Activated CD4-positive, alpha-beta T cell treated with anti-CD3 and anti-CD28 coated beads, Interleukin-2, amount 50 U/mL, for 4 hours (primary cell): ENCODE measurements around the gene LRCH3.

Experiments used
- DNase-seq, 2 experiments: peaks; one replicate each; pipeline ENCODE4 v3.0.0-alpha.2; 2020

LRCH3 gene

DNA sequence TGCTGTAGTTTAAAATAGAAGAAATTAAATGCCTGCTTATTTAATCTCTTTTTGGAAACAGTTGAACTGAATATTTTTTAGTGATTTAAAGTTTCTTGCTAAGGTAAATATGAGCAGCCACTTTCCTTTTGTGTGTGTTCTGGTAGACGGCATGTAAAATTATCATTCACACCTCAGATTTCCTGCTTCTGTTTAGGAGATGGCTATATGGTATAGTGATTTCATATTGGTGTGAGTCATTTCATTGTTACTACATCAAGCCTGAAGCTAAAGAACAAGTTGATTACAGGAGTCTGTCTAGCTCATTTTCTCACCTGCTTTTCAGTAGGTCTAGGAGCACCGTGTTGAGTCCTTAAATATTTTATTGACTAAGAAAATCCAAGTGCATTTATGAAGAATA, 2.2 kb downstream of the LRCH3 start:
- no peak for DNase-seq

DNA sequence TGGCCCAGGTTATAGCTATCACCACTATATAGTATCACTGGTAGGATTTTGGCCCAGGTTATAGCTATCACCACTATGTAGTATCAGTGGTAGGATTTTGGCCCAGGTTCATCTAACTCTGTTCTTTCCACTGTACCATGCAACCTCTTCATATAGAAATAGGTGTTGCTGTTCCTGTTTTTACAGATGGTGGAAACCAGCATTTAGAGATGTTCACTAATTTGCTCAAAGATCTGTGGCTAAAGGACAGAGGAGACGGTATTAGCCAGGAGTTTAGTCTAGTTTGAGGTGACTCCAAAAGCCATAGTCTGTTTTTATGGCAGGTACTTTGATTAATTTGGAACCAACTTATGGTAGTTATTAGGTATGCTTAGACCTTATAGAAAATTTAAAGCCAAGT, 3.1 kb downstream of the LRCH3 start:
- no peak for DNase-seq

DNA sequence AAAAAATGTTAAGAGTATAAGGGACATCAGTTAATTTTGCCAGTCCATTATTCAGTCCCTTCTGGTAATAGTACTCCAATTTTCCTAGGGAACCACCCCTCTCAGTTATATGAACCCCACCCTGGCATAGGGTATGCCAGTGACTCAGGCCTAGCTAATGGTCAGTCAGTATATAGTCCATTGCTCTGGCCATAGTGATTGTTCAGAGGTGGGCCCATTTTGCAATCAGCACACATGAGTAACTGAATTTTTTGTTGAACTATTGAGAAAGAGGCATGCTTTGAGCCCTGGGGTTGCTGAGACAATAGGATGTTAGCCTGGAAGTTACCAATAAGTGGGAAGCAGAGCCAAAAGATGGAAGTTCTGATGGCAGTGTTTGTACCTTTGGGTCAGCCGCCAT, 4.1 kb downstream of the LRCH3 start:
- DNase-seq = no peak

DNA sequence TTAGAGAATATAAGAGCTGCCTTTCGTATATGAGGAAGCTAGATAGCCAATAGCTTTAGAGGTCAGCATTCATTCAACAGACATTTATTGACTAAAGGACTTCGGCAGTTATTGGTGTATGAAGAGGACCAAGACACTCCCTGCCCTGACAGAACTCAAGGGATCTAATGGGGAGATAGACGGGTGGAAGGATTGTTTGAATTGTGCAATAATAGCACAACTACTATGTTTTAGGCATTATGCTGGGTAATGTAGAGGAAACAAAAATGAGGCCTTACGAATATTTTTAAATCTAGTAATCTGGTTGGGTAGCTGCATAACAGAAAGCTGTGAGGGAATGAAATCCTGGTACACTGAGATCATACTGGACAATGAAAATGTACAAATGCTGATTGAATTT, 5.0 kb downstream of the LRCH3 start:
- DNase-seq = no peak

DNA sequence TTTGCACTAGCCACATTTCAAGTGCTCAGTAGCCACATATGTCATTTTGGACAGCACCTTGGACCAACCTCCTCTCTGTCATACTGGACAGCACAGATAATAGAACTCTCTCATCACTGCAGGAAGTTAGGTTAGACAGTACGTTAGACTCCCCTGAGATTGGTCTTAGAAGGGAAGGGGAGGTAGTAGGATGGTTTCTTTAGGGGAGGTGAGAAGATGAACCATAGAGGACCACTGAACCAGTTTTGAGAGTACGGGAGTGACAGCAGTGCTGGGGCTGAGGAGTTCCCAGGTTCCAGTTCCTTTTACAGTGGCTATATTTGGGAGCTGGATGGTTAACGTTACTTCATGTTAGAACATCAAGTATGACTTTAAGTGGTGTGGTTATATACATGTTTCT, 7.8 kb downstream of the LRCH3 start:
- DNase-seq = no peak

DNA sequence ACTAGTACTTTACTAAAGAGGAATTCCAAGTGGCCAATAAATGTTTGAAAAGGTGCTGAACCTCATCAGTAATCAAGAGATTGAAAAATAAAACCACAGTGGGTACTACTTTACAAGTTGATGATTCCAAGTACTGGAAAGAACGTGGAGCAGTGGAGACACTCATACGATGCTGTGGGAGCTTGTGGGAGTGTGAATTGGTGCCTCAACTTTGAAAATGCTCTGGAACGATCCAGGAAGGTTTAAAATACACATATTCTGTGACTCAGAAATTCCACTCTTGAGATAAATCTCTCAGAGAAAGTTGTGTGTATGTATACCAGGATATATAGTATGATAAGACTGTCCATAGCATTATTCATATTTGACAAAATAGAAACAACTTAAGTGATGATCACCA, 9.3 kb downstream of the LRCH3 start:
- no peak for DNase-seq

DNA sequence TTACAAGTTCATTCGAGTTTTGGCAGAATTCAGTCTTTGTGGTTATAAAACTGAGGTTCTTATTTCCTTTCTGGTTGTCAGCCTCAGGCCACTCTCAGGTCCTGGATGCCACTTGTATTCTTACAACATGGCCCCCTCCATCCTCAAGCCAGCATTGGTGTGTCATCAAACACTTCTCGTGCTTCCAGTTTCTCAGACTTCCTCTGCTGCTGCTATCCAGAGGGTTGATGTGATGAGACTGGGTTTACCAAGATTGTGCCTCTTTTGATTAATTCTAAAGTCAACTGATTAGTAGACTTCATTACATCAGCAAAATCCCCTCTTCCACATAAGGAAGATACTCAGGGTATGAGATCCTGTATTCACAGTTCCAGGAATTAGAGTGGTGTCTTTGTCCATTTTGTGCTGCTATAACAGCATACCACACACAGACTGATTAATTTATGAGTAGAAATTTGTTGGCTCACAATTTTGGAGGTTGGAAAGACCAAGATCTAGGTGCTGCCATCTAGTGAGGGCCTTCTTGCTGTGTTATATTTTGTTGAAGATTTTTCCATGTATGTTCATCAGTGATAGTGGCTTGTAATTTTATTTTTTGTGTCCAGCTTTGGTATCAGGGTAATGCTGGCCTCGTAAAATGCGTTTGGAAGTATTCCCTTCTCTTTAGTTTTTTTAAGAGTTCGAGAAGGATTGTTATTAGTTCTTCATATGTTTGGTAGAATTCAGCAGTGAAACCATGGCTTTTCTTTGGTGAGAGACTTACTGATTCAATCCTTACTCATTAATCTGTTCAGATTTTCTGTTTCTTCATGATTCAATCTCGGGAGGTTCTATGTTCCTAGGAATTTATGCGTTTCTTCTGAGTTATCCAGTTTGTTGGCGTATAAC, 11.1 kb downstream of the LRCH3 start:
- DNase-seq = peak in 1 of 2 experiments; percentile 11

DNA sequence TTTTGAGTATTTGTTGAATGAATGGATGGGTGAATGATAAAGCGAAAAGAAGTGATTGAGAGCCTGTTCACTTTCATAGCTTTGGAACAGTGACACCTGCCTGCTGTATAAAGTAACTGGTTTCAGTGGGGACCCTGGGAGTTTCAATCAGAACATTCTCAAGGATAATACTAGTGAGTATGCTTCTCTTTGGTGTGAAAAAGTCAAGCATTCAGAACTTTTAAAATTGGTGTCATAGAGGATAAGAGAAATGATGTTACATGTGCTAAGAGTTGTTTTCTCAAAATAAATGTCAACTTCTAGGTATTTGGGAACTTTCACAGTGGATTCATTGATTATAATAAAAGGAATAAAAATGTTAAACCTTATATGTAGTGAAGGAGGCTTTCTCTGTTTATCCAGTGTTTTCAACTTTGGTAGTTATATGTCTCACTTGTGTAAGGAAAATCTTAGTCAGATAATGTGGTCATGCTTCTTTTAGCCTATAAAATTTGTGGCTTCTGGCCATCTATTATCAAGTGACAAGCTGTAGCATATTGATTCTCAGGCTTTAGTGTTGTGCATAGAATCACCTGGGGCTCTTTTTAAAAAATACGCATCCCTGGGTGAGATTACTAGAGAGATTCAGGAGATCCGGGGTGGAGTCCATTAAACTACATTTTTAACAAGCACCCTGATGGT, 11.9 kb downstream of the LRCH3 start:
- no peak for DNase-seq

DNA sequence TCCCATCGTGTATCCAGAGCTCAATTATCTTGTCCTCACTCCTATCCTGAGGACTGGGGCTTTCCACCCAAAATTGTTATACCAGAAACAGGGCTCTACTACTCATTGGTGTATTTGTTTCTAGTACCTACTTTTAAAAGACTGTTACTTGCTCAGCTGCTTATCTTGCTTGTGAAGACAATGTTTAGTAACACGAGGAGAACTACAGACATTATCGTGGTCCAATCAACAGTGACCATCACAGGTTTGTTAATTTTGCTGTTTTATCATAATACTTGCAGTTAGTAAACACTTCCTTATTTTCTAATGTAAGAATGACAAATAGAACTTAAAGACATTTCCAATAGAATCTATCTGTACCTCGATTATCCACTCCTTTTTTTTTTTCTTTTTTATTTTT, 13.5 kb downstream of the LRCH3 start:
- no peak for DNase-seq

DNA sequence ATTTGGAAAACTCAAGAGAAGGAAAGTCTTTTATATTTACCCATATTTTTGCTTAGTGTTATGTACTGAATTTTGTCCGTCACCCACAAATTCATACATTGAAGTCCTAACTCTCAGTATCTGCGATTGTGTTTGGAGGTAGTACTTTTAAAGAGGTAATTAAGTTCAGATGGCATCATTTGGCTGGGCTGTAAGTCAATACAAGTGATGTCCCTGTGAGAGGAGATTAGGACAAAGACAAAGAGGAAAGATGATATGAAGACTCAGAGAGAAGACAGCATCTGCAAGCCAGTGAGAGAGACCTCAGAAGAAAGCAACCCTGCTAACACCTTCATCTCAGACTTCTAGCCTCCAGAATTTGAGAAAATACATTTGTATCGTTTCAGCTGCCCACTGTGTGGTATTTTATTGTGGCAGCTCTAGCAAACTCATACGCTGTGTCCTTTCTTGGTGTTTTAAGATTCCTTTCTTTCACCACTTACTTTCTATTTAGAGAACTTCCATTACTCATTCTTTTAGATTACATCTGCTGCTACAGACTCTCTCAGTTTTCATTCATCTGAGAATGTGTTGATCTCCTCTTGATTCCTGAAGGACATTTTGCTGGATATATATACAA, 17.0 kb downstream of the LRCH3 start:
- DNase-seq = no peak

DNA sequence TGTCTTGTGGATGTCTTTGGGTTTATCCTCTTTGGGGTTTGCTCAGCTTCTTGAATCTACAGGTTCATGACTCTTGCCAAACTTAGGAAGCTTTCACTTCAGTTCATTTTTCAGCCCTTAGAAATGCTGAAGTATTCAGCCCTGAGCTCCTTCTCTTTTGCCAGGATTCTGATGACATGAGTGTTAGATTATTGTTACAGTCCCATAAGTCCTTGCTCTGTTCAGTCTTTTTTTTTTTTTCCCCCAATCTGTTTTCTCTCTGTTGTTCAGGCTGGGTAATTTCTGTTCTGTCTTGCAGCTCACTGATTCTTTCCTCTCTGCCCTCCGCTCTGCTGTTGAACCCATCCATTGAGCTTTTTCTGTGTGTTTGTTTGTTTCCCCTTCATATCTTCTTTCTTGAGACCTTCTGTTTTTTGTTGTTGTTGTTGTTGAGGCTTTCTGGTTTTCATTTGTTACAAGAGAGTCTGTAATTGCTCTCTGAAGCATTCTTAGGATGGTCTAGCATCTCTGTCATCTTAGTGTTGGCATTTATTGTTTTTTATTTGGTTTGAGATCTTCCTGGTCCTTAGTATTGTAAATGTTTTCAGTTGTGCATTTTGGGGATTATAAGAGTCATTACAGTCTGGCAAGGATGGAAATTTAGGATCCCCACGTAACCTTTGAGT, 18.4 kb downstream of the LRCH3 start:
- DNase-seq = no peak

DNA sequence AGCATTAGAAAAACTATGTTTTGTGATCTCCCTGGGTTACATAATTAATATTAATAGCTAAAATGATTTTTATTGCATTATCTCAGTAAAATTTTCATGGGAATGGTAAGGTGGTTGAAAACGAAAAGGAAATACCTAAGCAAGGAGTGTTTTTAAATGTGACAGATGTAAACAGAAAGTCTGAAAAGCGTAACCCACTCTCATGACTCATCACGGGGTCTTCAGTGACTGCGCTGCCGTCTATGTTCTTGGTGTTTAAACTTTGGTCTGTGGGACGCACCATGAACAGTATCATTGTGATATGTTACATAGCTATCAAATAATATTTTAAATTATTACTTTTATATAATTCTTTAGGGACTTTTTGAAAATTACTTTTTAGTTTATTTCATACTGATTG, 19.8 kb downstream of the LRCH3 start:
- no peak for DNase-seq

DNA sequence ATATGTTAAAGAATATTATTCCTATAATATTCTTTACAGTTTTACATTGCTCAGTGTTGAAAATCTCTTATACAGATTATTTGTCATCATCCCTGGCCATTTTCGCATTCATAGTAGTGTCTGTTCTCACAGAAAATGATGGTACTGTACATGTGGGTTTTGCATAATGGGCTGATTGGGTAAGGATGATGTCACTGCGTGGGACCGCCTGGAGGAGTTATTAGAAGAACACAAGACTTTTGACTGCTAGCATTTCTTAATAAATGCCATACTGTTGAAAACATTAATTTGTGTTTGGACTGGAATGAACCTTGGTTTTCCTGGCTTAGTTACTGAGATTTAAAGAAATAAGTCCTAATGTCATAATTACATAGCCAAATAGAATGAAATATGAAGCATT, 20.3 kb downstream of the LRCH3 start:
- DNase-seq = no peak

DNA sequence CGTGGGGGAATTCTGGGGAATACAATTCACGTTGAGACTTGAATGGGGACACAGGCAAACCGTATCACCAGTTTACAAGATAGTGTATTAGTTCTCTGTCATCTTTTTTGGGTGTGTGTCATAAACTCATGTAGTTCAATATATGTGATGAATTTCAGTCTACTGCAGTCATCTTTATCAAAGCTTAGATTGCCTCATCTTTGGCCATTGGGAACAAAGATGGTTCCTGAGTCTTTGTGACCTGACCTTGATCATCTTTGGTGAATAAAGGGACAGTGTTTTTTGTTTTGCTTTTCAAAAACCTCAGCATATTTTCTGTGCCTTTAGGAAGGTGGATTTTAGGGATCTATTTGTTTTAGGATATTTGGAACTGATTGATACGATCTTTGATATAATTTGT, 23.3 kb downstream of the LRCH3 start:
- DNase-seq = no peak

DNA sequence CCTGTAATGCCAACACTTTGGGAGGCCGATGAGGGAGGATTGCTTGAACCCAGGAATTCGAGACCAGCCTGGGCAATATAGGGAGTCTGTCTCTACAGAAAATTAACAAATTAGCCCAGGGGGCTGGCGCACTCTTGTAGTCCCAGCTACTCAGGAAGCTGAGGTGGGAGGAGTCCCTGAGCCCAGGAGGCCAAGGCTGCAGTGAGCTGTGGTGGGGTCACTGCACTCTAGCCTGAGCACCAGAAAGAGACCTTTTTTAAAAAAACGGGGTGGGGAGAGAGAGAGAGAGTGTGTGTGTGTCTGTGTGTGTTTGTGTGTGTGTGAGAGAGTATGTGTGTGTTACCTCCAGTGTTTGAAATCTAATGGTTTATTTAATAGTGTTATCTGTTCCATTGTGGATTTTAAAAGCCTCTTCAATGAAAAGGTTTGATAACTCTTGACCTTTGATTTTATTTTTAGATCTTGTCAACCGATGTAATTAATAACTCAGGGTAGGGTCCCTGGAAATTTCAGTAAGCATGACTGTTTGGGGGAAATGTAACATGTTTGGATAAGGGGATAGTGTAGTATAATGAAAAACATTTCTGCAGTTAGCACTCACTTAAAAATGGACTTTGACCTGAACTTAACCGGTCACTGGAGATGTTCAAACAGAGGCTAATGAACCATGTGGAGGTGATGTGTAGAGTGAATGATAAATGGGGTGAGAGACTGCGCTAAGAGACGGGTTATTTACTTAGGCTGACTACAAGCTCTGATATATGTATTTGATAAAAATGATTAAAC, 29.7 kb downstream of the LRCH3 start:
- DNase-seq = no peak

DNA sequence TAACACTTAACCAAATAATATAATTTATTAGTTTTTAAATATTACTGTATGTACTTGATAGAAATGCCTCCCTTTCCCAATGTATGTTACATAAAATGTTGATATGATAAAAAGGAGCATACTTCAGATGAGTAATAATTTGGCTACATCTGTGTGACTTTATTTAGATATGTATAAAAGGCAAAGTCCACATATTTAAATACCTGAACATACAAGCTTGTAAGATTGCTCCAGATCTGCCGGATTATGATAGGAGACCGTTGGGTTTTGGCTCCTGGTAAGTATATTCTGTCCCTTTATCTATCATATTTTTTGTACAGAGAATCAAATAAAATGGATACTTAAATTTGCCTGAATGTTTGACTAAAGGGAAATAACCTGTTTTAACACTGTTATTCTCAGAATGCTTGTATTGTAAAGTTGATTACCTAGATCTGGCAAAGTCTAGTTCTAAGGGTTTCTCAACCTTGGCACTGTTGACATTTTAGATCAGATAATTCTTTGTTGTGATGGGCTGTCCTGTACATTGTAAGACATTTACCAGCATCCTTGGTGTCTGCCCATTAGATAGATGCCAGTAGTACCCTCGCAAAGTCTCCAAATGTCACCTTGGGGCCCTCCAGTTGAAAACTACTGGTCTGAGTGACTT, 38.5 kb downstream of the LRCH3 start:
- no peak for DNase-seq

DNA sequence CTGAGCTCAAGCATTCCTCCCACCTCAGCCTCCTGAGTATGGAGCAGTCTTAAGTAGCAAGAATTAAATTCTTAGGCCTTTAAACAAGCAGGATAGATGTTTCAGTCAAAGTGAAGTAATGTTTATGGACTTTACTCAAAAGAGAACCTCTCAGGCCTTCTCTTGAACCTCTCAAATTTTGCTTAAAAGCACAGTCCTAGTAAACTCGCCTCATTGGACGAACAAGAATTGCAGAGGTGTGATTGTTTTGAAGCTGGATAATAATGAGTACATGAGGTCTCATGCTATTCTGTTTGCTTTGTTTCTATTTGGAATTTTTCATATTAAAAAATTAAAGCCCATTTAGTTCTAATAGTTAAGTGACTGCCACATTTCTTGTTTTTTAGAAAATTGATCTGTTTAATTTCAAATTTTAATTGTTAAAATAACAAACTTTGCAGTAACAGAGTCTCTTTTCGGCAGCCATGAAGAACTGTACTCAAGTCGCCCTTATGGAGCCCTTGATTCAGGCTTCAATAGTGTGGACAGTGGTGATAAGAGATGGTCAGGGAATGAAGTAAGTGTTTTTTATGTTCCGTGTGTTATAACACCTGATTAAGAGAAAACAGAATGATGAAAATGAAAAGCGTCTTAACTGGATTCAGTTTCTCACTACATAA, 39.4 kb downstream of the LRCH3 start:
- DNase-seq = no peak

DNA sequence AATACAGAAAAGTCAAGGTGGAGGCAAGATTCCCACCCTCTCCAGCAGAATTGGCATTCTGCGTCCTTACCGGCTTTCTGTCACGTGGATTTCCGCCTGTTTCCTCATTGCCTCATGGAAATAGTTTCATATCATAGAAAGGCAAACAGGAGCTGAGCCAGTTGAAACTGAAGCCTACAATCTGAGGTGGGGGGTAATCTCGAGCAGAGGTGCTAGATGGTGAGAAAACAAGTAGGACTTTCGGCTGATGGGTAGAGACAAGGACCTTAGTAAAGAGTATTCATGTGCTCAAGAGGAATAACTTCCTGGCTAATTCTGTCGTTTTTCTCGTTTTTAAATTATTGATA, 39.9 kb downstream of the LRCH3 start:
- no peak for DNase-seq

DNA sequence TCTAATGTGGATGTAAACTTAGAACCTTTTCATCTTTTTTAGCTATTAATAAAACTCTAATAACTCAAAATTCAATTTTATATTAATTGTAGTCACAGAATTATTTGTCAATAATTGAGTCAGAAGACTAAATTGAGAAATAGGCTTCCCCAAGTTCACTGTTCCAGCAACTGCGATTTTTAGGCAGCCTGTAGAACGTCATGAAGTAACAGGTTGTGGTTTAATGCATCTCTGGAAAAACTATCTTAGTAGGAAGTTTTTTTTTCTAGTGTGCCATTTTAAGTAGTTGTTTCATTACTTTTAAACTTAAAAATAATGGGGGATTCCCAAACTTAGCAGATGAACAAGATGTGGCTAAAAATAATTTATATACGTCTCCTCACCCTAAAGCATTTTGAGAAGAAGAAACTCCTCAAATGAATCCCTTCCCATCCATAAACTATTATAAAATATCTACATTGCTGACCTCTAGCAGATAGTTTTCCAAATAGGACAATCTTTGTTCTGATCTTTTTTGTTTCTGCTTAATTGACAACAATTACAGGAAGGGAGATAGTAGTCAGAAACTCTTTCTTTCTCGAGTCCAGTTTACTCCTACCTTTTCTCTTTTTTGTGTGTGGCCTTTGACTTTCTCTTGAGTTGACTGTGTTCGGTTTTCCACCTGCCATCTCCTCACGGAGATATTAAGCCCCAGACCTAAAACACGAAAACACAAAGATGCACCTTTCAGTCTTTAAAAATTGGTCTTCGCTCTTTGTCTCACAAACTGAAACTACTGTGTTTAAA, 43.1 kb downstream of the LRCH3 start:
- DNase-seq = no peak

DNA sequence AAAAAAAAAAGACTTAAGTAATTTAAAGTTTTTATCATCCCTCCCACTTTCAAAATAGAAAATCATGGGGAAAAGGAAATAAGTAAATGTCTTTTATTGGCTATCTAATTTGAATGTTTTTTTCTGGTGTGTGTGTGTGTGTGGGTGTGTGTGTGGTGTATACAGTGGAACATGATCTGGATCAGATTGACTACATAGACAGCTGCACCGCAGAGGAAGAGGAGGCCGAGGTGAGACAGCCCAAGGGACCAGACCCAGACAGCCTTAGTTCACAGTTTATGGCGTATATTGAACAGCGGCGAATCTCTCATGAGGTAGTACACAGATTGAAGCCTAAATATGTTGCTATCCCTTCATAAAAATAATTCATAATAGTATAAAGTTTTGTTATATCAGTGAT, 44.5 kb downstream of the LRCH3 start:
- no peak for DNase-seq

DNA sequence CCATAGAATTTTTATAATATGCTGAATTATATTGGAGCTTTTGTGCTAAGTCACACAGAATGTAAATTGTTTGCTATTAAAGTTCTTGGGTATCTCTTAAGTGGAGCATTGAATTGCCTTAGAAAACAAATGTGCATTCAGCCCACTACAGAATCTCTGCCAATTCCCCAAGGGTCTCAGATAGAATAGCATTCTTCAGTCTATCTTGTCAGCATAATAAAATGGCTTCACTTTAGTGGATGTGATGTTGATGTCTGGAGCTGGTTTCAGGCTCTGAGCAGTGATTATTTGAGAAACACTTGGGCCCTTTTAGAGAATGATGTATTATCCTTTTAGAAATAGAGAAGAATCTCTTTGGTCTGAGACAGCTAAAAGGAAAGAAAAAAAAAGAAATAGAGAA, 45.2 kb downstream of the LRCH3 start:
- DNase-seq = no peak
